K562 treated with DMSO at 1 percent for 48 hours (cell line): ENCODE measurements around the gene CD8B2. TPM values are rescaled to one million over a fixed set of nuclear protein-coding genes. Genes with fewer than 3 reads are reported as not detected.

Experiments
- total RNA-seq: library from RNA; unstranded; fragments of 300-600 nt; gene quantifications from 2 replicates; pipeline ENCODE4 v1.2.3, GENCODE V29; 2022; ENCODE audit warnings: low replicate concordance; ENCODE audit errors: extremely low read depth

Gene CD8B2
- not detected in 2 replicates for total RNA-seq

GRCh38 chr2:106486551-106487385 lies at the start of gene CD8B2:
CD8B2 (plus strand) TSS chr2:106487364; CDS start chr2:106487427, 63 bp downstream.

GRCh38 chr2:106468107-106468506 lies 19.1 kb upstream of the CD8B2 start, which contains the start of gene RGPD3:
RGPD3 (minus strand) TSS chr2:106468413; CDS start chr2:106468288, 125 bp downstream.

Other genes with a start within 250 kb of the CD8B2 start
- not detected in 2 replicates for gene RGPD3, start 19.0 kb upstream of the CD8B2 start, total RNA-seq